Fibroblast of lung (primary cell): ENCODE measurements around the gene TTC17. TPM values are rescaled to one million over a fixed set of nuclear protein-coding genes. Genes with fewer than 3 reads are reported as not detected.
"Not testable (repeated sequence)": the region's sequence is repeated elsewhere in the genome, so short reads cannot be mapped to it uniquely, and the experiment has no call there.

Experiments used
- DNase-seq, 2 donors: peaks; one replicate each; pipeline versions ENCODE4 v3.0.0 to v3.0.0-alpha.2; 2010; ENCODE audit warnings: low read depth in 2 of 2
- H2AFZ ChIP-seq: 2 replicates; pipeline ENCODE4 v1.5.1; 2012; ENCODE audit warnings: low read length, control low read depth, inconsistent platforms
- H3K27ac ChIP-seq: 2 replicates; pipeline ENCODE4 v1.5.1; 2011; ENCODE audit warnings: low read length, control low read depth; ENCODE audit not compliant: insufficient read depth
- H3K27me3 ChIP-seq: 2 replicates; pipeline ENCODE4 v1.5.1; 2011; ENCODE audit warnings: mild to moderate bottlenecking, low read length; ENCODE audit not compliant: control insufficient read depth, insufficient read depth
- H3K36me3 ChIP-seq: 2 replicates; pipeline ENCODE4 v1.5.1; 2011; ENCODE audit warnings: low read length; ENCODE audit not compliant: control insufficient read depth, insufficient read depth
- H3K4me1 ChIP-seq: 2 replicates; pipeline ENCODE4 v1.5.1; 2011; ENCODE audit warnings: low read length; ENCODE audit not compliant: control insufficient read depth, insufficient read depth; ENCODE audit errors: extremely low read depth
- H3K4me2 ChIP-seq: 2 replicates; pipeline ENCODE4 v1.5.1; 2011; ENCODE audit warnings: low read length, control low read depth; ENCODE audit not compliant: insufficient read depth; ENCODE audit errors: extremely low read depth
- H3K4me3 ChIP-seq, 4 experiments: fragments of 200-600 bp in 1 of 4; sonication (generic) in 1 of 4; replicated peaks in 1 of 4; 2 replicates each; pipeline ENCODE4 v1.5.1; 2011 to 2016; ENCODE audit warnings: low read length in 4 of 4, low read depth in 3 of 4, mild to moderate bottlenecking in 3 of 4, control low read depth in 2 of 4, inconsistent platforms in 1 of 4, mixed read lengths in 1 of 4; ENCODE audit not compliant: insufficient read depth in 1 of 4; ENCODE audit errors: control extremely low read depth in 1 of 4
- H3K79me2 ChIP-seq: 2 replicates; pipeline ENCODE4 v1.5.1; 2012; ENCODE audit warnings: mild to moderate bottlenecking, low read length, inconsistent platforms; ENCODE audit not compliant: control insufficient read depth, insufficient read depth
- H3K9ac ChIP-seq: 2 replicates; pipeline ENCODE4 v1.5.1; 2011; ENCODE audit warnings: mild to moderate bottlenecking, low read length, control low read depth; ENCODE audit not compliant: insufficient read depth
- H3K9me3 ChIP-seq: 2 replicates; pipeline ENCODE4 v1.5.1; 2012; ENCODE audit warnings: low read depth, low read length; ENCODE audit not compliant: control insufficient read depth, insufficient read depth
- H4K20me1 ChIP-seq: 2 replicates; pipeline ENCODE4 v1.5.1; 2011; ENCODE audit warnings: low read length; ENCODE audit not compliant: control insufficient read depth, insufficient read depth; ENCODE audit errors: extremely low read depth
- EZH2 ChIP-seq: IDR thresholded peaks from 2 replicates; pipeline ENCODE4 v1.5.1; 2012; ENCODE audit warnings: low read length, control low read depth, mild to moderate bottlenecking; ENCODE audit errors: missing control alignments
- polyA plus RNA-seq, 2 donors: library from polyadenylated mRNA; depleted of rRNA in 1 of 2; stranded (reverse) in 1 of 2; unstranded in 1 of 2; fragments of >200 nt; gene quantifications; 2 replicates each; pipeline ENCODE4 v1.2.1, GENCODE V29; 2011 to 2012; ENCODE audit warnings: missing spikeins in 1 of 2
- total RNA-seq: library from RNA; depleted of rRNA; stranded (reverse); fragments of >200 nt; gene quantifications from 2 replicates; pipeline ENCODE4 v1.2.1, GENCODE V29; 2014
- TF ChIP-seq, protein P1 (sequence below), 2 donors: IDR thresholded peaks in 1 of 2; conservative IDR thresholded peaks in 1 of 2; 1 replicate in 1 of 2; 2 replicates in 1 of 2; pipeline ENCODE4 v1.5.1; 2011 to 2012; ENCODE audit warnings: low read length in 2 of 2, control low read depth in 1 of 2, inconsistent platforms in 1 of 2, low read depth in 1 of 2, mild to moderate bottlenecking in 1 of 2

The TTC17 gene
- total and polyA plus RNA-seq, 2 donors (not counting 1 experiment from before 2014, with no cell fraction given): 72.3 to 129 TPM

DNA sequence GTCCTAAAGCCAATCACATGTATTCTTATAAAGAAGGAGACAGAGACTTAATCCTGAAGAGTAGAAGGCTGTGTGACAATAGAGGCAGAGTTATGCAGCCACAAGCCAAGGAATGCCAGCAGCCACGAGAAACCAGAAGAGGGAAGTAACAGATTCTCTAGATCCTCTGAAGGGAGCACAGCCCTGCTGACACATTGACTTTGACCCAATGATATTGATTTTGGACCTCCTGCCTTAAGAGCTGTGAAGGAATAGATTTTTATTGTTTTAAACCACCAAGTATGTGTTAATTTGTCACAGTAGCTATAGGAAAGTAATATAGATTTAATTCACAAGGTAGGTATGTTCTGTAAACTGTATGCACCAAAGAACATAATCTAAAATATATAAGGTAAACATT lies 103.6 kb downstream of the TTC17 start:
- no peak for DNase-seq

GRCh38 chr11:43467958-43468357 lies 109.2 kb downstream of the TTC17 start:
- Histone ChIP-seq H3K79me2 (no peaks in the 10 kb centered on the region), H3K36me3 (no peaks in the 10 kb centered on the region), H3K9me3 (no peaks in the 10 kb centered on the region), H4K20me1 (no peaks in the 10 kb centered on the region), H3K9ac (no peak overlapping the region), H3K4me1 (no peaks in the 10 kb centered on the region), H3K27me3 (no peaks in the 10 kb centered on the region), H3K4me3 (no peak overlapping the region), H3K27ac (no peak overlapping the region), H3K4me2 (no peak overlapping the region), H2AFZ (no peak overlapping the region)
- peak in 1 of 2 donors; percentile 3 for DNase-seq
- TF ChIP-seq, protein P1, sequence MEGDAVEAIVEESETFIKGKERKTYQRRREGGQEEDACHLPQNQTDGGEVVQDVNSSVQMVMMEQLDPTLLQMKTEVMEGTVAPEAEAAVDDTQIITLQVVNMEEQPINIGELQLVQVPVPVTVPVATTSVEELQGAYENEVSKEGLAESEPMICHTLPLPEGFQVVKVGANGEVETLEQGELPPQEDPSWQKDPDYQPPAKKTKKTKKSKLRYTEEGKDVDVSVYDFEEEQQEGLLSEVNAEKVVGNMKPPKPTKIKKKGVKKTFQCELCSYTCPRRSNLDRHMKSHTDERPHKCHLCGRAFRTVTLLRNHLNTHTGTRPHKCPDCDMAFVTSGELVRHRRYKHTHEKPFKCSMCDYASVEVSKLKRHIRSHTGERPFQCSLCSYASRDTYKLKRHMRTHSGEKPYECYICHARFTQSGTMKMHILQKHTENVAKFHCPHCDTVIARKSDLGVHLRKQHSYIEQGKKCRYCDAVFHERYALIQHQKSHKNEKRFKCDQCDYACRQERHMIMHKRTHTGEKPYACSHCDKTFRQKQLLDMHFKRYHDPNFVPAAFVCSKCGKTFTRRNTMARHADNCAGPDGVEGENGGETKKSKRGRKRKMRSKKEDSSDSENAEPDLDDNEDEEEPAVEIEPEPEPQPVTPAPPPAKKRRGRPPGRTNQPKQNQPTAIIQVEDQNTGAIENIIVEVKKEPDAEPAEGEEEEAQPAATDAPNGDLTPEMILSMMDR (conservative IDR thresholded peaks at IDR 0.05 in 1 of 2, IDR thresholded peaks at IDR 0.05 in 1 of 2; ENCODE audit: low read depth in 1 of 2, low read length in 2 of 2): no peak
- no peak for TF ChIP-seq EZH2

More for the DNA sequence above, 103.6 kb downstream of the TTC17 start:
- Histone ChIP-seq H4K20me1 (no peaks in the 10 kb centered on the region), H3K9ac (no peak overlapping the region), H3K4me1 (no peaks in the 10 kb centered on the region), H3K27ac (no peak overlapping the region), H3K36me3 (no peaks in the 10 kb centered on the region), H3K27me3 (no peaks in the 10 kb centered on the region), H3K79me2 (no peaks in the 10 kb centered on the region), H3K4me2 (no peak overlapping the region), H3K4me3 (no peak overlapping the region), H2AFZ (no peak overlapping the region), H3K9me3 (no peaks in the 10 kb centered on the region)
- TF ChIP-seq, protein P1 (conservative IDR thresholded peaks at IDR 0.05 in 1 of 2, IDR thresholded peaks at IDR 0.05 in 1 of 2; ENCODE audit: low read depth in 1 of 2, low read length in 2 of 2): no peak
- TF ChIP-seq EZH2: no peak

- not testable (repeated sequence) for H3K79me2 ChIP-seq, H3K9me3 ChIP-seq, H3K4me3 ChIP-seq, H2AFZ ChIP-seq, H3K27ac ChIP-seq, H4K20me1 ChIP-seq, DNase-seq, H3K4me1 ChIP-seq, H3K27me3 ChIP-seq, H3K9ac ChIP-seq, H3K4me2 ChIP-seq, H3K36me3 ChIP-seq
Measured at GRCh38 chr11:43477491-43477890, 118.8 kb downstream of the TTC17 start.
